Subcutaneous adipose tissue (tissue), 4 donors: ENCODE results near the gene OR10H4. TPM values are rescaled to one million over a fixed set of nuclear protein-coding genes. Genes with fewer than 3 reads are reported as not detected.

Experiments used
- CTCF ChIP-seq: fragments of 450-650 bp; IDR thresholded peaks from one replicate; pipeline ENCODE4 v1.5.1; 2016; ENCODE audit warnings: low read depth, mild to moderate bottlenecking, control low read depth, antibody characterized with exemption, moderate library complexity
- total RNA-seq, 4 donors: library from RNA; depleted of rRNA; stranded (reverse); fragments of >200 nt; gene quantifications; one replicate each; pipeline ENCODE4 v1.1.0, GENCODE V29; 2016

Gene OR10H4
- total RNA-seq, 4 donors from 2014 or later: not detected

GRCh38 chr19:15986701-15987100 lies 37.9 kb downstream of the OR10H4 start:
- no peak for TF ChIP-seq CTCF

- no peak for TF ChIP-seq CTCF
These were observed 41.1 kb downstream of the OR10H4 start for GRCh38 chr19:15989889-15990288.

GRCh38 chr19:15991602-15992001 lies 42.8 kb downstream of the OR10H4 start:
- no peak for TF ChIP-seq CTCF

GRCh38 chr19:15992014-15992413 lies 43.2 kb downstream of the OR10H4 start:
- no peak for TF ChIP-seq CTCF

GRCh38 chr19:15995536-15995935 lies 46.7 kb downstream of the OR10H4 start:
- TF ChIP-seq CTCF: no peak

GRCh38 chr19:15998166-15998565 lies 49.4 kb downstream of the OR10H4 start:
- no peak for TF ChIP-seq CTCF

Other genes with a start within 250 kb of the OR10H4 start
- gene OR10H2, start 221.0 kb upstream of the OR10H4 start, total RNA-seq: not detected
- not detected for gene OR10H3, start 211.0 kb upstream of the OR10H4 start, total RNA-seq
- gene OR10H5, start 161.3 kb upstream of the OR10H4 start, total RNA-seq: not detected
- gene OR10H1, start 133.3 kb upstream of the OR10H4 start, total RNA-seq: not detected
- gene CYP4F2, start 50.9 kb upstream of the OR10H4 start, total RNA-seq: not detected
- under 1 TPM in 2 of 4 donors, not detected in 2; 0.34 to 0.66 TPM for gene CYP4F11, start 14.5 kb upstream of the OR10H4 start, total RNA-seq
- gene TPM4, start 127.5 kb downstream of the OR10H4 start, total RNA-seq: 100 to 1,000 TPM; 229 to 393 (median 299) TPM
- gene RAB8A, start 162.9 kb downstream of the OR10H4 start, total RNA-seq: 10 to 100 TPM; 31.3 to 59.7 (median 35.6) TPM
- 1 to 10 TPM in 2 of 4 donors, under 1 TPM in 2; 0.38 to 1.5 (median 0.82) TPM for gene HSH2D, start 194.7 kb downstream of the OR10H4 start, total RNA-seq
- gene CIB3, start 224.5 kb downstream of the OR10H4 start, total RNA-seq: not detected
- 10 to 100 TPM; 65.7 to 78.6 (median 77.6) TPM for gene FAM32A, start 236.4 kb downstream of the OR10H4 start, total RNA-seq
- gene AP1M1, start 248.9 kb downstream of the OR10H4 start, total RNA-seq: 100 to 1,000 TPM in 1 of 4 donors, 10 to 100 TPM in 3; 84.9 to 108 (median 88.4) TPM